Measurements from ENCODE around the gene ROR1.

DNA sequence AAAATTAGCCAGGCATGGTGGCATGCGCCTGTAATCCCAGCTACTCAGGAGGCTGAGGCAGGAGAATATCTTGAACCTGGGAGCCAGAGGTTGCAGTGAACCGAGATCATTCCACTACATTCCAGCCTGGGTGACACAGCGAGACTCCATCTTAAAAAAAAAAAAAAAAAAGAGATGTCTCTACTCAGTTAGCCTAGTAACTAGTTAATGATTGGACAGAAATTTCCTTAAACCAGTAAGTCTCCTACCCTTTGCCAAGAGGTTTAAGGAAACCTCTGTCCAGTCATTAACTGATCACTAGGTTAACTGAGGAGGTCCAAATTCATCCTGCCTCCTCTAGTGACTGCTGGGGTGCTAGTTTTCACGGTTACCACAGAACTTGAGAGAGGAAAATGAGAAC is 285.7 kb downstream of the ROR1 start:
- TF ChIP-seq POLR2A (IDR thresholded peaks at IDR 0.05; ENCODE audit: low read length) (no peak), GATA1 (IDR thresholded peaks at IDR 0.05; ENCODE audit: low read depth, low read length) (no peak)
